ENCODE data around the gene CRIP2.

DNA sequence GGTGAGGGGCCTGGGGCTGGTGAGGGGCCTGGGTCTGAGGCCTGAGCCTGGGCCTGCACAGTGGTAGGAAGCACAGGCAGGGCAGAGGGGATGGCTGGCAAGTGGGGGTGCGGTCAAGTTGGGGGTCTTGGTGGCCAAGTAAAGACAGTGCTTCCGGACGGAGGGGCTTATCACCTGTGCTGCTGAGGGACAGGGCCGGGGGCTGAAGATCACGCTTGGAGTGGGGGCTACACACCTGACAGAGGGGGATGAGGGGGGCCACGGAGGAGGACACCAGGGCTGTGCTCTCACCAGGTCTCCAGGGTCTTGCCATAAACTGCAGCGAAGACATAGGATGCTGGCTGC is 28.6 kb downstream of the CRIP2 start:
- TF ChIP-seq, protein P1, sequence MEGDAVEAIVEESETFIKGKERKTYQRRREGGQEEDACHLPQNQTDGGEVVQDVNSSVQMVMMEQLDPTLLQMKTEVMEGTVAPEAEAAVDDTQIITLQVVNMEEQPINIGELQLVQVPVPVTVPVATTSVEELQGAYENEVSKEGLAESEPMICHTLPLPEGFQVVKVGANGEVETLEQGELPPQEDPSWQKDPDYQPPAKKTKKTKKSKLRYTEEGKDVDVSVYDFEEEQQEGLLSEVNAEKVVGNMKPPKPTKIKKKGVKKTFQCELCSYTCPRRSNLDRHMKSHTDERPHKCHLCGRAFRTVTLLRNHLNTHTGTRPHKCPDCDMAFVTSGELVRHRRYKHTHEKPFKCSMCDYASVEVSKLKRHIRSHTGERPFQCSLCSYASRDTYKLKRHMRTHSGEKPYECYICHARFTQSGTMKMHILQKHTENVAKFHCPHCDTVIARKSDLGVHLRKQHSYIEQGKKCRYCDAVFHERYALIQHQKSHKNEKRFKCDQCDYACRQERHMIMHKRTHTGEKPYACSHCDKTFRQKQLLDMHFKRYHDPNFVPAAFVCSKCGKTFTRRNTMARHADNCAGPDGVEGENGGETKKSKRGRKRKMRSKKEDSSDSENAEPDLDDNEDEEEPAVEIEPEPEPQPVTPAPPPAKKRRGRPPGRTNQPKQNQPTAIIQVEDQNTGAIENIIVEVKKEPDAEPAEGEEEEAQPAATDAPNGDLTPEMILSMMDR (IDR thresholded peaks at IDR 0.05): no peak
- TF ChIP-seq POLR2A (IDR thresholded peaks at IDR 0.05): no peak
